ENCODE data around the gene MYMK. TPM values are rescaled to one million over a fixed set of nuclear protein-coding genes. Genes with fewer than 3 reads are reported as not detected.

MYMK gene
- total and polyA plus RNA-seq, 8 donors = not detected

DNA sequence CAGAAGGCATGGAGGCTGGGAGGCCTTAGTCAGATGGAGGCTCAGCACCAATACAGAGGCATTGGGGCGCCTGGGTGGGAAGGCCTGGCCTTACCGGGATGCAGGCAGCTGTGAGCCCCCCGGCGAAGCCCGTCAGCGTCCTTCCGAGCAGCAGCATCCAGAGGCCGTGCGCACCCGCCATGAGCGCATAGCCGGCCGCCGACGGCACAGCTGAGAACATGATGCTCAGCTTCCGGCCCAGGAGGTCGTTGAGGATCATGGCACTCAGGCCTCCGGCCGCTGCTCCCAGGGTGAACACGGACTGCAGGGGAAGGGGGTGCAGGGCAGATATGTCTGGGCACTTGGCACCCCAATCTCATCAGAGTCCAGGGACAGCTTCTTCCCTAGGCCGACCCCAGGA lies 47.8 kb downstream of the MYMK start:
- no peak overlapping the region for H3K4me3 ChIP-seq
- WGBS, 5 donors = 87 to 97% (median 95%) methylated on average over 19 to 21 of the region's 21 CpGs
- no peak for TF ChIP-seq EP300 (IDR thresholded peaks at IDR 0.05)
- no peak for TF ChIP-seq POLR2AphosphoS5 (IDR thresholded peaks at IDR 0.05)
- TF ChIP-seq, protein P1, sequence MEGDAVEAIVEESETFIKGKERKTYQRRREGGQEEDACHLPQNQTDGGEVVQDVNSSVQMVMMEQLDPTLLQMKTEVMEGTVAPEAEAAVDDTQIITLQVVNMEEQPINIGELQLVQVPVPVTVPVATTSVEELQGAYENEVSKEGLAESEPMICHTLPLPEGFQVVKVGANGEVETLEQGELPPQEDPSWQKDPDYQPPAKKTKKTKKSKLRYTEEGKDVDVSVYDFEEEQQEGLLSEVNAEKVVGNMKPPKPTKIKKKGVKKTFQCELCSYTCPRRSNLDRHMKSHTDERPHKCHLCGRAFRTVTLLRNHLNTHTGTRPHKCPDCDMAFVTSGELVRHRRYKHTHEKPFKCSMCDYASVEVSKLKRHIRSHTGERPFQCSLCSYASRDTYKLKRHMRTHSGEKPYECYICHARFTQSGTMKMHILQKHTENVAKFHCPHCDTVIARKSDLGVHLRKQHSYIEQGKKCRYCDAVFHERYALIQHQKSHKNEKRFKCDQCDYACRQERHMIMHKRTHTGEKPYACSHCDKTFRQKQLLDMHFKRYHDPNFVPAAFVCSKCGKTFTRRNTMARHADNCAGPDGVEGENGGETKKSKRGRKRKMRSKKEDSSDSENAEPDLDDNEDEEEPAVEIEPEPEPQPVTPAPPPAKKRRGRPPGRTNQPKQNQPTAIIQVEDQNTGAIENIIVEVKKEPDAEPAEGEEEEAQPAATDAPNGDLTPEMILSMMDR (IDR thresholded peaks at IDR 0.05) = no peak
- no peak for TF ChIP-seq POLR2A (IDR thresholded peaks at IDR 0.05)
- H3K4me1 ChIP-seq = peaks cover 14 to 27% (median 22%) of the 10 kb centered on the region in 4 donors
- peaks cover 0 to 7% (median 0%) of the 10 kb centered on the region in 3 donors for H3K27me3 ChIP-seq
- no peaks in the 10 kb centered on the region for H3K9me3 ChIP-seq
- H3K36me3 ChIP-seq = peaks cover 0 to 23% (median 8%) of the 10 kb centered on the region in 4 donors
- no peak for DNase-seq
- no peak overlapping the region for H3K27ac ChIP-seq
- intact Hi-C loops (cut with DNase I; ENCODE audit: low total_unique reads) = no loop called here

DNA sequence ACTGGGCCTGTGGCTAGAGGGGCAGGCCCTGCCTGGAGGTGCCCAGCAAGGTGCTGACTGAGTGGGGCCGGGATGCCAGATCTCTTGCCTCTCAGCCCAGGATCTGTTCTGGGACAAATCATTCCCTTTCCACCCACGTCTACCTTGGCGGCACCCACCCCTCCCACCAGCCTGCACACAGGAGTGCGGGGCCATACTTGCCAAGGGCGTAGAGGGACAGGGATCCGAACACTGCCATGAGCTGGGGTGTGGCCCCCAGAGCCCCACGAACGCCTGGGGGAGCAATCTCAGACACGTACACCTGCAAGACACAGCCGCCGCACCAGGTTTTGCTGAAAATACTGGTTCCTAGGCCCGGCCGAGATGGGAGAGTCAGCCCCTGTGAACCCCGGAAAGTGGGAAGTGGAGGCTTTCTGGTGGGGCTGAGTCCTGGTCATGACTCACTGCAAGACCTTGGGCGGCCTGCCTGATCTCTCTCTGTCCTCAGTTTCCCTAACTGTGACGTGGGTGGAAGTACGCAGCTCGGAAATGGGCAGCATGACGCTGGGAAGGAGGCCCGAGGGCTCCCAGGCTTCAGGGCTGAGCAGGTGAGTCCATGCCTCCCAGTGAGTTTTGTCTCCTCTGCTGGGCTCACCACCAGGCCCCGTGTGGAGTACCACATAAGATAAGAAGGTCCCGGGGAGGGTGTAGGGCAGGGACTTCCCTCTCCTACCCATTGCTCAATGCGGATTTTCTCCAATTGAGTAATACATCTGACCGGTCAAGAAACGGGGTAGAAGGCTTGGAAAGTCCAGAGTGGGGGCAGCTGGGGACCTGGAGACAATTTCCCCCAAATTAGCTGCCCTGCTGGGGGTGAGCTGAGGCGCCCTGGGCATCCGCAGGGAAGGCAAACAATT lies 48.5 kb downstream of the MYMK start:
- no peak for DNase-seq
- 77 to 86% (median 85%) methylated on average over 25 to 27 of the region's 27 CpGs for WGBS, 5 donors
- Histone ChIP-seq H3K27ac (no peak overlapping the region), H3K36me3 (peaks cover 0 to 23% (median 10%) of the 10 kb centered on the region in 4 donors), H3K9me3 (no peaks in the 10 kb centered on the region), H3K27me3 (peaks cover 0 to 7% (median 0%) of the 10 kb centered on the region in 3 donors), H3K4me3 (no peak overlapping the region), H3K4me1 (peaks cover 19 to 34% (median 29%) of the 10 kb centered on the region in 4 donors)
- TF ChIP-seq POLR2AphosphoS5 (IDR thresholded peaks at IDR 0.05) = no peak
- TF ChIP-seq, protein P1 (IDR thresholded peaks at IDR 0.05) = no peak
- TF ChIP-seq EP300 (IDR thresholded peaks at IDR 0.05) = no peak
- TF ChIP-seq POLR2A (IDR thresholded peaks at IDR 0.05) = no peak
- intact Hi-C loops (cut with DNase I; ENCODE audit: low total_unique reads) = no loop called here

- H3K4me1 ChIP-seq = peaks cover 27 to 42% (median 36%) of the 10 kb centered on the region in 4 donors
- no peak overlapping the region for H3K4me3 ChIP-seq
- no peaks in the 10 kb centered on the region for H3K9me3 ChIP-seq
- 86 to 90% (median 89%) methylated on average over 20 to 27 of the region's 27 CpGs for WGBS, 5 donors
- no peak for DNase-seq
- intact Hi-C loops (cut with DNase I; ENCODE audit: low total_unique reads) = no loop called here
- TF ChIP-seq POLR2AphosphoS5 (IDR thresholded peaks at IDR 0.05) = no peak
- peaks cover 0 to 7% (median 0%) of the 10 kb centered on the region in 3 donors for H3K27me3 ChIP-seq
- H3K36me3 ChIP-seq = peaks cover 0 to 23% (median 10%) of the 10 kb centered on the region in 4 donors
- H3K27ac ChIP-seq = no peak overlapping the region
Observed at GRCh38 chr9:133475292-133476012, 49.3 kb downstream of the MYMK start.

DNA sequence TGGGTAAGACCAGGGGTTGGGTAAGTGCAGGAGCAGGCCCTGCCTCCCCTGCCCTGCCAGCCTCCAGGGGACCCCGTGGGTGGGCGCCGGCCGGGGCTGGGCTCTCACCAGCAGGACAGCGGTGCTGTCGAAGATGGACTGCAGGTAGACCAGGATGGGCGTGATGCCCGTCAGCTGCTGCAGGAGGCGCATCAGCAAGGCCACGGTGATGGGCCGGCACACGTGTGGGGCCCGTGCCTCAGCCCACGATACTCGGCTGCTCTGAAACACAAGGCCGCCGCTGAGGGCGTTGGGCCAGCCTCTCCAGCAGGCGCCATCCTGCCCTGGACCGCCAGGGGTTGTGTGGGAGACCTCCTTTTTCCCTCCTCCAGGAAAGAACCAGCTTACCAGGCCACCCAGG lies 49.9 kb downstream of the MYMK start:
- peaks cover 33 to 48% (median 40%) of the 10 kb centered on the region in 4 donors for H3K4me1 ChIP-seq
- peaks cover 0 to 7% (median 0%) of the 10 kb centered on the region in 3 donors for H3K27me3 ChIP-seq
- WGBS, 5 donors = 74 to 88% (median 86%) methylated on average over 14 to 20 of the region's 20 CpGs
- no peak overlapping the region for H3K27ac ChIP-seq
- no peaks in the 10 kb centered on the region for H3K9me3 ChIP-seq
- no peak overlapping the region for H3K4me3 ChIP-seq
- TF ChIP-seq EP300 (IDR thresholded peaks at IDR 0.05) (no peak), POLR2AphosphoS5 (IDR thresholded peaks at IDR 0.05) (no peak), POLR2A (IDR thresholded peaks at IDR 0.05) (no peak)
- TF ChIP-seq, protein P1 (IDR thresholded peaks at IDR 0.05) = no peak
- DNase-seq = no peak
- H3K36me3 ChIP-seq = peaks cover 0 to 25% (median 10%) of the 10 kb centered on the region in 4 donors
- intact Hi-C loops (cut with DNase I; ENCODE audit: low total_unique reads) = no loop called here

All from stomach (tissue), 9 donors.